ENCODE data around the gene MPHOSPH6.

DNA sequence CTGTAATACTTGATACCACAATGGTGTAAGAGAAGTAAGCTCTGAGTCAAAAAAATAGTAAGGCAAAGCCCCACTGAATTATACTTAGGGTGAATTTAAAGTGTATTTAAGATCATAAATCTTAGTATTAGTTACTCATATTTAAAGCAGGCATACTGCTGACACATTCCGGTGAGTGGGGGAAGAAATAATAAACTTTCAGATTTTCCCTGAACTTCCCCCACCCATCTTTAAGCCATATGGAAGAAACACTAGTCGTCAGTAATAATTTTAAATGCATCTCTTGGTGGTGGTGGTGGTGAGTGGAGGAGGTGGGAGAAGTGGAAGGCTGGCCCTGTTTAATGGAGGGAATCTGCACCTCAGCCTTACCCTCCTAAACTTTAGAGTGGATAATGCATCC is 20.5 kb downstream of the MPHOSPH6 start:
- TF ChIP-seq CTCF (IDR thresholded peaks at IDR 0.05; ENCODE audit: borderline replicate concordance, extremely low read depth, low read length, poor library complexity, severe bottlenecking) (no peak), EZH2 (IDR thresholded peaks at IDR 0.05; ENCODE audit: borderline replicate concordance, low read depth, low read length, severe bottlenecking) (no peak)
